Tongue (tissue), 2 donors: ENCODE results near the gene NELFCD. TPM values are rescaled to one million over a fixed set of nuclear protein-coding genes. Genes with fewer than 3 reads are reported as not detected.

Source experiments
- DNase-seq: peaks from one replicate; pipeline ENCODE4 v3.0.0-alpha.2; 2015
- total RNA-seq: library from RNA; depleted of rRNA; stranded (reverse); fragments of >200 nt; gene quantifications from one replicate; pipeline ENCODE4 v1.2.3, GENCODE V29; 2014

The NELFCD gene
- total RNA-seq, 1 donor from 2014 or later: 53.6 TPM

DNA sequence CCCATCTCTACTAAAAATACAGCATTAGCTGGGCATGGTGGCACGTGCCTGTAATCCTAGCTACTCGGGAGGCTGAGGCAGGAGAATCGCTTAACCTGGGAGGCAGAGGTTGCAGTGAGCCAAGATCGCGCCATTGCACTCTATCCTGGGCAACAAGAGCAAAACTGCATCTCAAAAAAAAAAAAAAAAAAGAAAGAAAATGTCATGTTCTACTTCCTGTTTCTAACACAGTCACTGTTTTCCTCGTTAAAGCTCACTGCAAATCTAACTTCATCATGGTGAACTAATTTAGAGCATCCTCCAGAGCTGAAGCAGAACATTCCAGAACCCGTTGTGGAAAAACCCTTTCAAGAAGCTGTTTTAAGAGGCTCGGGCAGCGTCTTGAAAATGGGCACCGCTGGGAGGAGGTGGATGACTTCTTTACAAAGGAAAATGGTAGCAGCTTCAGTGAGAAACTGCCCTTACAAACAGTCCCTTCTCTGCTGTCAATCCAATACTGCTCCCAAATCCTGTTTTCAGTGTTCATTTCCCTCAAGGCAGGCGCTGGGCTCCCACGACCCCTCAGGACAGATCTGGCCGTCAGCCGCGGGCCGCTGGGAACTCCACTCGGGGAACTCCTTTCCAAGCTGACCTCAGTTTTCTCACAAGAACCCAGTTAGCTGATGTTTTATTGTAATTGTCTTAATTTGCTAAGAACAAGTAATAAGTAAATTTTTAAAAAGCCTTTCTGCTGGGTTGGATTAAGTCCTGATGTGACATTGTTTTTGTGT, 13.5 kb downstream of the NELFCD start:
- DNase-seq: no peak

DNA sequence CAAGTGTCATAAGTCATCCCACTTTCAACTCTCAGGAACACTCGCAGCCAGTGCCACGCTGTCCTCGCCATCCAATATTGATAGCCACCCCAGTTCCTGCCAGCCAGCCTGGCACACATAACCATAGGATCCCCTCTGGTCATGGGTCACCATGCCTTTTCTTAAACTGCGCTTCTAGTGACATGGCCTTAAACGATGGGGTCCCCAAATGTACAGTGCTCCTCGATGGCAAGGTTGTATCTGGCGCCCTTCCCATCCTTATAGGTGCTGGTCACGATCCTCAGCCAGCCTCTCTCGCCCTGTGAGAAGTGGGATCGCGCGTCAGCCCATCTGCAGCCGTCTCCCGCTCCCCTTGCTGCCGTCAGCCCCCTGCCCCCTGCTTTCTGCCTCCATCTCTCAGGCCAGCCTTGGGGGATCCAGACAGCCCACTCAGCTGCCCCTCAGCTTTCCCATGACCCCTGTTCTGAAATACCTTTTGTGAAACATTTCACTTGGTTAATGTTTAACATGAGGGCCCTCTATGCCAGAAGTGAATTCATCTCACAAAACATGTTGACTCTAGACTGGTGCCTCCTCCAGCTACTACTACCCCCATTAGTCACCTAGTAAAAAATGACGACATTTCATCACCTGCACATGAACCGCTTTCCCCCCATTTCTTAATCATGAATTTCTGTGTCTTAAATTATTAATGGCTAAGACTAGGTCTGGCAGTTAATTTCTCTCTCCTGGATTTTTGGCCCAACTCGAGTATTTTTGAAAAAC, 14.6 kb downstream of the NELFCD start:
- DNase-seq: no peak

DNA sequence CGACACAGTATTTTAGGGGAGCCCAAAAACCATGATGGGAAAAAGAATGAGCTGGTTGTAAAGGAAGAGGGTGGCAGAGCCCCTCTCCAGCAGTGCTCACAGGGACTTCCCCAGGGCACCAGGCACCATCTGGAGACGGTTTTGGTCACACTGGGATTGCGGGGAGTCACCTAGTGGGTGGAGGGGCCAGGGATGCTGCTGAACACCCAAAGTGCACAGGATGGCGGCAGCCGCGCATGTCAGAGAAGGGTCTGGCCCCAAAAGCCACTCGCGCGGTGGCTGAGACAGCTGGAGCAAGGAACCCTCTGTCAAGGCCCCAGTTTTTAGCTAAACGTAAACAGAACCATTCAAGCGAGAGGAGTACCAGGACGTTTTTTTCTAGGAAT, 15.2 kb downstream of the NELFCD start:
- DNase-seq: no peak

DNA sequence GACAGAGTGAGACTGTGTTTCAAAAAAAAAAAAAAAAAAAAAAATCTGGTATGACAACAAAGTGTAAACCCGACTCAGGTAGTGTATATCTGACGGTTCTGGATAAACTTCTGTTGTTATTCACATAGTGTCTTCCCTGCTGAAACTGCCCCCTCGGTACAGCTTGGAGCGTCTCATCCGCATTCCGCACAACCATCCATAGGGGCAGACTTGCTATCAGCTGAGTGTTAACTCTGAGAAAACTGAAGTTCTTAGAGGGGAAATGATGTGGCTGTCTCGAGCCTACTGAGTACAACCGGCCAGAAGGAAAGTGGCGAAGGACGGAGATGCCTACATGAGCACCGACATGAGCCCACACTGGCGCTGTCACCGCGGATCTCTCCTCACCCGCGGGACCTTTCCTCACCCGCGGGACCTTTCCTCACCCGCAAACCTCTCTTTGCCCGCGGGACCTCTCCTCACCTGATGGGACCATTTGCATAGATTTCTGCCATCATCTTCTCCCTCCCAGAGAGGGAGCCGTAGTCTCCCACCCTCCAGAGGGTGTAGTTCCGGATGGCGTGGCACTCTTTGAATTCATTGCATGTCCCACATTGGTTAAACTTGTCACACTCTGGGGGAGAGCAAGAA, 16.2 kb downstream of the NELFCD start:
- no peak for DNase-seq

DNA sequence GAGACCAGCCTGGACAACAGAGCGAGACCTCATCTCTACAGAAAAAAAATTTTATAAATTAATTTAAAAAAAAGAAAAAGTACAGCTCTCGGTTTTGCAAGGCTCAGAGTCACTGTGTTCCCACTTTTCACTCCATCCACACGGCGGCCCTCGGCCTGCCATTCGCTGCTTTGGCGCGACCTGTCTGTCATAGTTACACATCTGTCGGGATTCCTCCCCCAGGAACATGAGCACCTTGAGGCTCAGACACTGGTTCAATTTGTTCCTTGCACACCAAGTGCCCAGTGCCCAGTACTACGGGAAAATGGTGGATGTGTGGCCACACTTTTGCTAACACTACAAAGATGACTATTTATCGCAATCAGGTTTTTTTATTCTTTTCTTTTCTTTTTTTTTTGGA, 17.6 kb downstream of the NELFCD start:
- no peak for DNase-seq

DNA sequence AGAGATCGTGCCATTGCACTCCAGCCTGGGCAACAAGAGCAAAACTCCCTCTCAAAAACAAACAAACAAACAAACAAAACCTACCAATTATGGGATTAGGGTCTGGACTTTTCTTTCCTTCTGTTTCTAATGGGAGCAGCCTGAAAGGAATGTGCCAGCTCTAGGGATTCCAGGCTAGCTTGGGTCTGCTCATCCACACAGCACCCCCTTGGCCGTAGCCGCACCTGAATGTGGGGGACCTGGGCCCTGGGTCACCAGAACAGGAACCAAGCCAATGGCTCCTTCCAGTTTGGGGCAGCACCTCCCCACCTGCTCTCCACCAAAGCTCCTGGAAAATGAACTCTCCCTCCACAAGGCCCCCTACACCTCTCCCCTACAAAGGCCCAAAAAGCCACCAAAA, 19.3 kb downstream of the NELFCD start:
- DNase-seq: no peak

DNA sequence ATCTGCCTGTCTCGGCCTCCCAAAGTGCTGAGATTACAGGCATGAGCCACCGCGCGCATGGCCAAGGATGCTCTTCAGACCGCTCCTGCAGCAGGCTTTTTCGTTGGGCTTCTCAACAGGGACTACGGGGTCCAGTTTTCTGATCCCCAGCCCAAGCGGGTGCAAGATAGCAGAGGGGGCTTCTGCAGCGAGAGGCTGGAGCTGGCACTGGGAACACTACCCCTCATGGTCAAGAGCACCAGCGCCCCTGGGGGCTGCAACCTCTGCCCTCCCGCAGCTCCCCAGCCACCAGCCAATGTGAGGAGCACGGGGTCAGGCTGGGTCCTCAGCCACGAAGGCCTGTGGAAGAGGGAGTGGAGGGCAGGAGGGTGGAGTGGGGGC, 20.0 kb downstream of the NELFCD start:
- no peak for DNase-seq

DNA sequence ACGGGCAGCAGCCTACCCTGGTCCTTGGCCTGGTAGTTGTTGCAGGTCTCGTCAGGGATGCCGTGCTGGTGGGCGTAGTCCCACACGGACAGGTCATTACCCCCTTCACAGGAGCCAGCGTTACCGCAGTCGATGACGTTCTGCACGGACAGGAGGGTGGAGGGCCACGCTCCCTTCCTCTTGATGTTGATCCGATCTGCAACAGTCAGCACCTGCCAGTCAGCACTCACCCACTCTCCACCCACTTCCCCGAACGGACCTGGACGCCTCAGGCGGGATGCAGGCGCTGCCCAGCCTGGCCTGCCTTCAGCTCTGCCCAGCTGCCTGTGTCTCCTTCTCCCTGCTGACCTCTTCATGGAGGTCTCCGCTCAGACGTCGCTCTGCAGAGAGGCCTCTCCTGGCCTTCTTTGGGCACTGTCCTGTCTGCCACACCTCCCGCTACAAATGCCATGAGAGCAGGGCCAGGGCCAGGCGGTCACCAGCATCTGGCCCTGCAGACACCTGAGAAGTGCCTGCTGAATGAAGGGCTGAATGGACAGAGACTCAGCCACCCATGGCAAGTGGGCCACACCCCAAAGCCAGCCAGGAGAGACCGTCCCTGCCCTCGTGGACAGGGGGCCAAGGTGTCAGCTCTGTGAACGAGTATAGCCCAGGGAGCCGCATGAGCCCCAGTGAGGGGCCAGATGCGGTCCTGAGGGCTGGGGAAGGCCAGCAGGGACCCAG, 20.6 kb downstream of the NELFCD start:
- no peak for DNase-seq

DNA sequence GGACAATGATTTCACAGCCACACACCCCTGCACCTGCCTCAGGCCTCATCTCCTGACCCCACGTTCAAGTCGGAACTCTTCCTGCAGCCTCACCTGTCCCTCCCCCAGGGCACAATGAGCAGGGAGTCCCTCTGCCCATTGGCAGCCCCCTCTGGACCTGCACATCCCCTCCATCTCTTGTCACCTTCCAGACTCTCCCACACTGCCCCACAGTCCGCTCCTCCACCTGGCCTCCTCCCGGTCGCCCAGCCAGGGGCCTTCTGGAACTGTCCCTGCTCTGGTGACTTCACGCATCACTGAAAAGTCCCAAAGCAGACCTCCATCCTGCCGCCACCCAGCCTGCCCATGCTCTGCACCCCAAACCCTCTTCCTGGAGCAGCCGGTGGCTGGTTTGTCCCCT, 21.3 kb downstream of the NELFCD start:
- no peak for DNase-seq

DNA sequence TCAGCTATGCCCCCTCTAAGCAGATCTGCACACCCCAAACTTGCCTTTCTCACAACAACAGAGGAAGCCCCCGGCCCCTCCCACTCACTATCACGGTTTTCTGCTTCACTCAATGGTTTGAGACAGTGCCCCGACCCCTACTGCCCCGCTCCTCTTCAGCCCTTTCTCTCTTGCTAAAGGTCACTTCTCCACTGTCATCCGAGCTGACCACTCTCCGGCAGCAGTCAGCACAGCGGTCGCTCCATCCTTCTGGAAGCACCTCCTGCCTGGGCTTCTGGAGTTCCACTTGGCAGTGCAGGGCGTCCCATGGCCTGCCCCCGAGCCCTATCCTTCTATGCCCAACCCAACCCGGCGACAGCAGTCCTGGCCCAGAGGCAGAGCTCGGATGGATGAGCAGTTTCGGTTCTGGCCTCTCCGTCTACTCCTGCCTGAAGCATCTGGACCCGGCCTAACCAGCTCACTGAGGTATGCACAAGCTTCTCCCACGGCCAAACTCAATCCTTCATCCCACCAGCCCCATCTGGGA, 21.9 kb downstream of the NELFCD start:
- DNase-seq: no peak

DNA sequence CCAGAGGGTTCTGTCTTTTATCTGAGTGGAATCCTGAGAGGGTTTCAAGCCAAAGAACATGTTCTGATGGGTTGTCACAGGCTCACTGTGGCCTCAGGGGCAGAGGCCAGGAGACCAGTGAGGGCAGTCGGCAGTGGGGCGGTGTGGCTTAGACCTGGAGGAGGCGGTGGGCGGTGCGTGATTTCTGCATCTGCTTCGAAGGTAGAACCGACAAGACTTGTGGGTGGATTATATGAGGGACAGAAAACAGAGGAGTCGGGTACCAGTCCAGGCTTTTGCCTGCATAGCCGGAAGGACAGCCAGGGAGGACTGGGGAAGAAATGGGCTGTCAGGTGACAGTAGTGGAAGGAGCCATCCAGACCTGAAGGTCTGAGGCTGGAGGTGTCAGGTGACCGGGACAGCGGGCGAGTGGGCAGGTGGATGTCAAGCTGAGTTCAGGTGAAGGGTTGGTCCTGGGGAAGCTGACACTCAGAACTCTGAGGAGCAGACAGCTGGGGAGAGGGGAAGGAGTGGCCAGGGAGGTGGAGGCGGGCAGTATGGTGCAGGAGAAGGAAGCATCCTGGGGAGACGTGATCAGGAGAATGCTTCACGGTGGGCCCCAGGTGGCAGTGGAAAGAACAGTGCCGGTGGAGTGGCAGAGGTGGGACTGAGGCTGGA, 22.9 kb downstream of the NELFCD start:
- no peak for DNase-seq

DNA sequence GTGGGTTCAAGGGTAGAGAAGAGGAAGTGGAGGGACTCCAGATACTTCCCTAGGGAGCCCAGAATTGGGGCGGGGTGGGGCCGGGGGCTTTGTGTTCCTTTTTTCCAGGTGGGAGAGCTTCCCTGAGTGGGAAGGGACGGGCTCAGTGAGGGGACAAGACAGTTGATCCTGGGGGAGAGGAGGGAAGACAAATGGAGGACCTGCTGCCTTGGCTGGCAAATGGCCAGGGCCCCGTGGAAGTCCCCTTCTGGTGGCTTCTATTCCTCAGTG, 23.4 kb downstream of the NELFCD start:
- DNase-seq: no peak

DNA sequence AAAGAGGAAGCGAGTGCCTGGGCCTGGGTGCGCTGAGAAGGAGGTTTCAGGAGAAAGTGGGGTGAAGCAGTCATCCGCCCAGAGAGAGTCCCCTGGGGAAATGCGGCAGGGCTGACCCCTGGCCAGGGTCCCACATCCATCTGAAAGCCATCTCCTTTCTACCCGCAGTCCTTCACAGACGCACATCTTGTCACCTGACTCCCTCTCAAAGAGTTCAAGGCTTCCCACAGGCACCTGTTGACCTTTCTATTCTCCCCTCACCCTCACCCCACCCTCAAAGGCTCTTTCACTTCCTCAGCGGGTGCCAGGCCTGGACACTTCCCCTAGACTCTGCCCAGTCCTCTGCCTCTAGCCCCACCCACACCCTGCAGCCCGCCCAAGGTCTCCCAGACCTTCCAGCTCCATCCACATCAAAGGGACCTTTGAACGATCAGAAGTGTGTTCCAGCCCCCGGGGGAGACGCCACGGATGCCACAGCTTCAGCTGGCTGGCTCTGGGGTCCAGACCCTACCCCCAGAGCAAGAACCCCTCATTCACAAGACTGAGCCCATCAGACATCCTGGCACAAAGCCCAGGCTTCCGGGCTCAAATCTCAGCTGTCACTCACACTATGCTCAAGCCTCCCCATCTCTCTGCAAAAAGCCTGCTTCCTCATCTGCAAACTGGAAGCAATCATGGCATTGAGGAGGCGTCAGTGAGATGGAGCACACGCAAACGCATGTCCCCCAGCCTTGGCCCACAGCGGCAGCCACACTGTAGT, 23.9 kb downstream of the NELFCD start:
- DNase-seq: peak; percentile 28

DNA sequence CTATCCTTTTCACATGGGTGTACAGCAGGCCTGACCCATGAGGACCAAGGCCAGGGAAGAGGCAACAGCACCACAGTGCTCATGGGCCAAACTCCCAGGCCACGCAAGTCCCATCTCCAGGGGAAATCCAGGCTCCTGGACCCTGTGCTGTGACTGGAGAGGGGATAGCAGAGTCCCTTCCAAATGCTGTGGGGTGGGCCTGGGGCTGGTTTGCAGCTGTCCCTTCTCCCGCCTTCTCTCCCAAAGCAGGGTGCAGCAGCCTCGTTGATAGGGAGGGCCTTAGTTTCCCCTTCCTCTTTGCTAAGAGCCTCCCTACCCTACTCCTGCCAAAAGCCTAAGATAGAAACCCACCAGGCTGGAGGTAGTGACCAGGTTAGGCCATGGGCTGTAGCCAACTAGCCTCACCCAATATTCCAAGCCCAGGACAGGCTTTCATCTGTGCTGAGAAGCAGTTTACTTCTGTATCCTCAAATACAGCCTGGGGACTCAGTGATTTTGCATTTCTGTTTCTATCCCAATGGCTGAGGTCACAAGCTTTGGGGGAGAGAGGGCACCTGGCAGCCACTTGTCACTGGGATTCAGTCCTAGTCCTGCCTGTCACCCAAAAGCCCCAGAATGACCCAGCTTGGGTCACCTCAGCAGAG, 24.6 kb downstream of the NELFCD start:
- no peak for DNase-seq

DNA sequence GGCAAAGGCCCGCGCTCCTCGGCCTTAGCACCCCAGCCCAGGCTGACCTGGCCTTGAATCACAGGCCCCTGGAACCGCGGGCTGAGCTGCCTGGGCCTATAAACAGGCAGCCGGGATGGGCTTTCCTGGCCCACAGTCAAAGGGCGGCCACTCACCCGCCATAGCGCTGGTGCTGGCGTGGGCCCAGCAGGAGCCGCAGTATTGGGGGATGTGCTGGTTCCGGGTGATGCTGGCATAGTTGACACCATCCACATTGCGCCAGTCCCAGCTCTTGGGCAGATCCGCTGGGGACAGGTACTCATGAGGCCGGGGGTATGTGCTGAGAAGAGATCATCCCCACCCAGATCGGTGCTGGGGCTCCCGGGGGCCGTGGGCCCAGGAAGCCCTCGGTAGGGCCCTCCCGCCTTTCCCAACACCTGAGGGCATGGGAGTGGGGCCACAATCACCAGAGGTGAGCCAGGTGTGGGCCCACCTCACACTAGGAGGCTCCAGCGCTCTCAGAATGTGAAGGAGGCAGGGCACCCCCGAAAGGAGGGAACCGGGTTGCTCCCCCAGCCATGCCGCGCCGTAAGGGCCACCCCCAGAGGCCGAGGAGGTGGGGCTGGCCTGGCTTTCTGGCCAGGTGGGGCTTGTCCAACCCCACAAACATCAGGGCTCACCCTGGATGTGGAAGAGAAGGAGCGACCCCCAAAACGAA, 25.3 kb downstream of the NELFCD start:
- no peak for DNase-seq

DNA sequence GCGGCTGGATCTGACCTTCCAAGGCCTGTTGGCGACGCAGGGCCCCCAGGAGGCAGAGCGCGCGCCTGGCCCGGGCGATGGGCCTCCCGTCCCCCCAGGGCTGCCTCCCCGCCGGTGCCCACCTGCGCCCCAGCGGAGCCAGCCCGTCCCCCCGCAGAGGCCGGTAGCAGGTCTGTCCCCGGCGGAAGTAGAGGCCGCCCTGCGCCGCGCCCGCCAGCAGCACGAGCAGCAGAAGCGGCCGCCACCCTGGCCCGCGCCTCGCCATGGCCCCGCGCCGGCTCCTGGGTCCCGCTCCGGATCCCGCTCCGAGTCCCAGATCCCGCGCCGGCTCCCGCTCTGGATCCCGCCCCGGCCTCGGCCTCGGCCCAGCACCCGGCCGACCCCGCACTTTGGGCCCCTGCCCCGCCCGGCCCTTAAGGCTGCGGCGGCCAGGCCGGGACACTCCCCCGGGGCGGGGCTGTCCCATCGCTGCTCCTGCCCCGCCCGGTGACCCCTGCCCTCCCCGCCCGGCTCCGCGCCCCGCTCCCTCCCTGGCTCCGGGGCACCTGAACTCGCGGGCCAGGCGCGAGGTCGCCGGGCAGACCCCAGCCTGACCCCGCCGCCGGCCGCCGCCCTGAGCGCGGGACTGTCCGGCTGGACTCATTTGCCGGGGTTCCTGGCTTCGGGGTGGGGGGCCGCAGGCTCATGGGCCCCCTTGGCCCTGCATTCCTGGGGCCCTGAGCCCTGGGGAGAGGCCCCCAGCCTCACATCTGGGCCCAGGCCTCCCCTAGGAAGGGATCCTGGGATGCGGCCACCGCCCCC, 26.0 kb downstream of the NELFCD start, which contains the start of gene CTSZ:
Gene CTSZ, minus strand, starts transcription at position 391 of the 801 bp plus-strand sequence. Its CDS starts 126 bp downstream, at position 265.
- DNase-seq: peak; percentile 57

DNA sequence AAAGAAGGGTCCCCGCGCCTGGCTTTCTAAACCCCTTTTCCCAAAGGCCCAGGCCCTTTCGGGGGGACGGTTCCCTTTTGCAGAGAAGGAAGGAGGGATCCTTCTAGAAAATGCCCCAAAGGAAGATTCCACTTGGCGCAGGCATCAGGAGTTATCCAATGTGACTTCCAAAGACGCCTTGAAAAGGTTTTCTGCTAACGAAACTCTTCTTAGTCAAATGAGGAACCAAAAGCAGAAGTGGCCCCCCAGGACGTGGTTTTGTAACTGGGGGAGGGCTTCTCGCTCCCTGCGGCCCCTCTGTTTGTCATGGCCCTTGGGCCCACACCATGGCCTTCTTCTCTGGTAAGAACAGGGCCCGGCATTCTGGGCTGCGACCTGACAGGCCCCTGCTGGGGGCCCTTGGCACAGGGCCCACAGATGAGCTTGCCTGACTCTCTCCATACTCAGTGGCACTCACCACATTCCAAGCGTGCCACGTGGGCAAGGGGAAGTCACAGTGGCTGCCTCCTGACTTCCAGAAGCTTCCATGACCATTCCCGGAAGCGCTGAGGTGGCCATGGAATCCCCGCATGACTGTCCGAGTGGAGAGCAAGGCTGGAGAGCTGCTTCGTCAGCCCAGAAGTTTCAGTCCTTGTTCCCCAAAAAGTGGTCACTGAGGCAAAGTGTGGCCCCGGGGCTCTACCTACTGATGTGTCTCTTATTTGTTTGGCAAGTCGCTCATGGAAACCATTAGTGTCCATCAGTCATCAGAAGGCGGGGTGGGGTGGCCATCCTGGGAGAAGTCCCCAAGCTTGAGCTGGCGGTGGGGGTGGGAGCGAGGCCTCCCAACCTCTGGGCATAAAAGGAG, 26.8 kb downstream of the NELFCD start:
- DNase-seq: peak; percentile 19

DNA sequence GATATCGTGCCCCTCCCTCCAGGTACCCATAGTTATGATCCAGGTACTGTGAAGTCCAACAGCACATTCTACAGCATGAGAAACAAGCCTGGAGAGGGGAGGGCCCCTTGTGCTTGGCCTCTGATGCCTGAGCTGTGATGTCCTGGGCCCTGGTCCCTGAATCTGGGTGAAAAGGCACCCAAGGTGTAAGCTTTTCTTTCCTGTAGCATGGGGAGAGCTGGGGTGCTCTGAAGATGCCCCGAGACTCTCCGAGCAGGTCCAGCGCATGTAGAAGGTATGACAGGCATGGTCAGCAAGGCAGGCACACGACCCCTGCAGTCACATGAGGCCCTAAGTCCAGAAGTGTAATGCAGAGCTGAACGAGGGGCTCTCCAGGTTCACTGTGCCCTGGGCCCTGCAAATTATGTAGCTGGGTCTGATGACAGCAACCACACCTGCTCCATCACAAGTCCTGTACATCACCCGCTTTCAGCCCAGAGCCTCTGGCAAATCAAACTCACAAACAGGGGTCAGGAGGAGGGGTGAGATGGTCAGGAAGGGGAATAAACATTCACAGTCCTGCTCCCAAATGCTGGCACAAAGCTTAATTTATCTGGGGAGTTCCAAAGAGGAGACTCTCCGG, 27.8 kb downstream of the NELFCD start:
- no peak for DNase-seq
